ENCODE results near the gene EIF4A3.

Gene EIF4A3

DNA sequence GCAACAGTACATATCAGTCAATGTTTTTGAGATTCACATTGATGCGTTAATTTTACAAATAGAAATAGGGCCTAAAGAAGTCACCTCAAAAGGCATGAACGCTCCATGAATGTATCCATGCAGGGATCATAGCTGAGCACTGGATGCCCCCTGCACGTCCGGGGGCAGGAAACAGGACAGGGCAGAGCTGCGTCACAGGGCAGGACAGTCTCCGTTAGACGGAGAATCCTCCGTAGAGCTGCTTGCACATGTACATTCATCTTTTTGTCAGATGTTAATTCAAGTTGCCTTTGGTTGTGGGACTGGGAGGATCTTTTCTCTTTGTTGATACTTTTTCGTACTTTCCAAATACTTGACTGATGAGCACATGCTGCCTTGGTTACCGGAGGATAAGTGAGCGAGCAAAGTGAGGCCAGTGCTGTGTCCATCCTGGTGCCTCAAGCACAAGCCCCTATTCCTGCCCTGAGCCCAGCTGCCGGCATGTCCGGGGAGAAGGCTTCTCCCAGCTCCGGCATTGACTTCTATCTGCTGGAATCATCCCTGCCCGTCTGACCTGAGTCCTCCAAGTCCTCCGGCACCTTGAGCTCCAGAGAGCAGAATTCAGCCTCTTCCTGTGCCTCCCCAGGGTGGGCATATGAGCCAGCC is 30.5 kb downstream of the EIF4A3 start:
- DNase-seq (ENCODE audit: low read depth, low spot score) = no peak
- ChIA-PET POLR2A (interaction anchor here (0.9 kb wide), 1 partner anchor 30 kb away, joined by 3 read pairs; no protein-coding TSS in a partner anchor), CTCF (interaction anchor here (1.9 to 8.3 kb wide), 3 partner anchors 16 to 111 kb away, joined by 5 to 62 read pairs (median 6); partner anchors contain the start of gene GAA)

DNA sequence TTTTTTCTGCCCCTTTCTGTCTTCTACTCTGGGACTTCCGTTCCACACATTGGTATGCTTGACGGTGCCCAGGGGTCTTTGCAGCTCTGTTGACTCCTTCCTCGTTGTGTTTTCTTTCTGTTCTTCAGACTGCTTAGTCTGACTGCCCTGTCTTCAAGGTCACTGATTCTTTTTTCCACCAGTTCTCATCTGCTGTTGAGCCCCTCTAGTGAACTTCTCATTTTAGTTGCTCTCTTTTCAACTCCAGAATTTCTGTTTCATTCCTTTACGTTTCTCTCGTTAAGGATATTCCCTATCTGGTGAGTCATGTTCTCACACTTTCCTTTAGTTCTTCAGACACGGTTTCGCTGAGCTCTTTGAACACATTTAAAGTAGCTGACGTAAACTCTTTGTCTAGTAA is 31.8 kb downstream of the EIF4A3 start:
- CTCF ChIA-PET = interaction anchor here (1.3 to 8.3 kb wide), 3 partner anchors 13 to 33 kb away, joined by 3 to 62 read pairs (median 5); partner anchors contain the start of gene GAA
- TF ChIP-seq, protein P1, sequence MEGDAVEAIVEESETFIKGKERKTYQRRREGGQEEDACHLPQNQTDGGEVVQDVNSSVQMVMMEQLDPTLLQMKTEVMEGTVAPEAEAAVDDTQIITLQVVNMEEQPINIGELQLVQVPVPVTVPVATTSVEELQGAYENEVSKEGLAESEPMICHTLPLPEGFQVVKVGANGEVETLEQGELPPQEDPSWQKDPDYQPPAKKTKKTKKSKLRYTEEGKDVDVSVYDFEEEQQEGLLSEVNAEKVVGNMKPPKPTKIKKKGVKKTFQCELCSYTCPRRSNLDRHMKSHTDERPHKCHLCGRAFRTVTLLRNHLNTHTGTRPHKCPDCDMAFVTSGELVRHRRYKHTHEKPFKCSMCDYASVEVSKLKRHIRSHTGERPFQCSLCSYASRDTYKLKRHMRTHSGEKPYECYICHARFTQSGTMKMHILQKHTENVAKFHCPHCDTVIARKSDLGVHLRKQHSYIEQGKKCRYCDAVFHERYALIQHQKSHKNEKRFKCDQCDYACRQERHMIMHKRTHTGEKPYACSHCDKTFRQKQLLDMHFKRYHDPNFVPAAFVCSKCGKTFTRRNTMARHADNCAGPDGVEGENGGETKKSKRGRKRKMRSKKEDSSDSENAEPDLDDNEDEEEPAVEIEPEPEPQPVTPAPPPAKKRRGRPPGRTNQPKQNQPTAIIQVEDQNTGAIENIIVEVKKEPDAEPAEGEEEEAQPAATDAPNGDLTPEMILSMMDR (IDR thresholded peaks at IDR 0.05; ENCODE audit: insufficient read depth, low read length, missing control alignments) = no peak
- POLR2A ChIA-PET = no interaction called here
- H3K4me3 ChIP-seq (ENCODE audit: low read depth, low read length) = no peak overlapping the region
- DNase-seq (ENCODE audit: low read depth, low spot score) = no peak

More for the DNA sequence above, 30.5 kb downstream of the EIF4A3 start:
- TF ChIP-seq, protein P1 (IDR thresholded peaks at IDR 0.05; ENCODE audit: insufficient read depth, low read length, missing control alignments) = no peak
- H3K4me3 ChIP-seq (ENCODE audit: low read depth, low read length) = no peak overlapping the region

DNA sequence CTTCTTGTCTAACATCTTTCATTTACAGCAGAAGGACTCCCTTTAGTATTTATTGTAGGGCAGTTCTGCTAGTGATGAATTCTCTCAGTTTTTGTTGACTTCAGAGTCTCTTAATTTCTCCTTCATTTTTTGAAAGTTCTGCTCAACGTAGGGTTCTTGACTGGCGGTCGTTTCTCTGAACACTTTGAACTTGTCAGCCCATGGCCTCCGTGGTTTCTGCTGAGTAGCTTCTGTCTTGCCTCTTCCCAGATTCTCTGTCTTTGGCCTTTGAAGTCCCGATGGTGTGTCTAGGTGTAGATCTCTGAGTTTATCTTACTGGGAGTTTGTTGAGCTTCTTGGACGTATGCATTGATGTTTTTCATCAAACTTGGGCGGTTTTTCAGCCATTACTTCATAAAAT is 32.2 kb downstream of the EIF4A3 start:
- no peak for DNase-seq (ENCODE audit: low read depth, low spot score)
- TF ChIP-seq, protein P1 (IDR thresholded peaks at IDR 0.05; ENCODE audit: insufficient read depth, low read length, missing control alignments) = no peak
- ChIA-PET POLR2A (no interaction called here), CTCF (interaction anchor here (1.3 to 8.3 kb wide), 3 partner anchors 13 to 32 kb away, joined by 3 to 62 read pairs (median 5); partner anchors contain the start of gene GAA)
- H3K4me3 ChIP-seq (ENCODE audit: low read depth, low read length) = no peak overlapping the region

DNA sequence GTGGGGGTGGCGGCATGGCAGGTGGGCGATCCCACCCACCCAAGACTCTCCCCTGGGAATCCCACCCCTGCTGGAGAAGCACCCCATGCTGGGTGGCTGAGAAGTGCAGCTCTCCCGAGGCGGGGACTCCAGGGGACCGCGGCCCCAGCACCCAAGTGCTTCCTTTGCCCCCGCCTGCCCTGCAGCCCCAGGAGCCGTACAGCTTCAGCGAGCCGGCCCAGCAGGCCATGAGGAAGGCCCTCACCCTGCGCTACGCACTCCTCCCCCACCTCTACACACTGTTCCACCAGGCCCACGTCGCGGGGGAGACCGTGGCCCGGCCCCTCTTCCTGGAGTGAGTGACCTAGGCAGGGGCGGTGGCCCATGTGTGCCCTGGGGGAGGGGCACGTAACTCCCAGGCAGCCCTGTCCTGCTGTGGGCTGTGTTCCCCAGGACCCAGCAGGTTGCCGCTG is 33.9 kb downstream of the EIF4A3 start:
- POLR2A ChIA-PET = interaction anchor here (0.5 to 1.4 kb wide), 2 partner anchors 19 to 33 kb away, joined by 3 to 4 read pairs; no protein-coding TSS in a partner anchor
- no peak for DNase-seq (ENCODE audit: low read depth, low spot score)
- CTCF ChIA-PET = interaction anchor here (1.2 to 8.3 kb wide), 2 partner anchors 12 to 31 kb away, joined by 3 to 62 read pairs; partner anchors contain the start of gene GAA
- no peak overlapping the region for H3K4me3 ChIP-seq (ENCODE audit: low read depth, low read length)
- TF ChIP-seq, protein P1 (IDR thresholded peaks at IDR 0.05; ENCODE audit: insufficient read depth, low read length, missing control alignments) = no peak

DNA sequence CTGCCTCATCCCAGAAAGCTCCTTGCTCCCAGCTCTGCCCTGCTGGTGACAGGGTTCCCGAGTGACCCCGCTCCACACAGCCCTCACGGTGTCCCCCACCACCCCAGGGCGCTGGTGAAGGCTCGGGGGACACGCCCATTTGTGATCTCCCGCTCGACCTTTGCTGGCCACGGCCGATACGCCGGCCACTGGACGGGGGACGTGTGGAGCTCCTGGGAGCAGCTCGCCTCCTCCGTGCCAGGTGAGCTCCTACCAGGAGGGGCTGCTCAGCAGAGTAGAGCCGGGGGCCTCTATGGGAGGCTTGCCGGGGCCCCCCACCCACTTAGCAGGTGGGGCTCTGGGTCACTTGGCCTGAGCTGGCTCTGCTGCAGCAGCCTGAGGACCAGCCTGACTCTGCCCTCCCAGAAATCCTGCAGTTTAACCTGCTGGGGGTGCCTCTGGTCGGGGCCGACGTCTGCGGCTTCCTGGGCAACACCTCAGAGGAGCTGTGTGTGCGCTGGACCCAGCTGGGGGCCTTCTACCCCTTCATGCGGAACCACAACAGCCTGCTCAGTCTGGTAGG is 34.4 kb downstream of the EIF4A3 start:
- no peak for DNase-seq (ENCODE audit: low read depth, low spot score)
- TF ChIP-seq, protein P1 (IDR thresholded peaks at IDR 0.05; ENCODE audit: insufficient read depth, low read length, missing control alignments) = no peak
- H3K4me3 ChIP-seq (ENCODE audit: low read depth, low read length) = no peak overlapping the region
- POLR2A ChIA-PET = interaction anchor here (0.5 to 1.4 kb wide), 2 partner anchors 20 to 33 kb away, joined by 3 to 4 read pairs; no protein-coding TSS in a partner anchor
- CTCF ChIA-PET = interaction anchor here (0.9 to 8.3 kb wide), 3 partner anchors 12 to 30 kb away, joined by 3 to 62 read pairs (median 3); partner anchors contain the start of gene GAA

Measured in AG04449 (cell line).